ENCODE results near the gene PRSS21.
A peak's percentile ranks its signal among the peaks of the same experiment; 100 is the strongest.

PRSS21 gene

GRCh38 chr16:2779978-2780898, 36.8 kb upstream of the PRSS21 start:
- TF ChIP-seq CTCF (IDR thresholded peaks at IDR 0.05; ENCODE audit: control insufficient read depth, insufficient read depth, low read depth, low read length, missing control alignments), result no peak
- no peak overlapping the region for H3K4me3 ChIP-seq (ENCODE audit: control insufficient read depth, low read depth, low read length)
- DNase-seq (ENCODE audit: low read depth), result no peak

GRCh38 chr16:2782583-2783351, 34.3 kb upstream of the PRSS21 start:
- no peak for TF ChIP-seq CTCF (IDR thresholded peaks at IDR 0.05; ENCODE audit: control insufficient read depth, insufficient read depth, low read depth, low read length, missing control alignments)
- no peak for DNase-seq (ENCODE audit: low read depth)
- no peak overlapping the region for H3K4me3 ChIP-seq (ENCODE audit: control insufficient read depth, low read depth, low read length)

GRCh38 chr16:2783581-2784357, 33.3 kb upstream of the PRSS21 start:
- no peak for TF ChIP-seq CTCF (IDR thresholded peaks at IDR 0.05; ENCODE audit: control insufficient read depth, insufficient read depth, low read depth, low read length, missing control alignments)
- DNase-seq (ENCODE audit: low read depth), result no peak

GRCh38 chr16:2784358-2785100, 32.5 kb upstream of the PRSS21 start:
- no peak for DNase-seq (ENCODE audit: low read depth)
- TF ChIP-seq CTCF (IDR thresholded peaks at IDR 0.05; ENCODE audit: control insufficient read depth, insufficient read depth, low read depth, low read length, missing control alignments), result no peak
- H3K4me3 ChIP-seq (ENCODE audit: control insufficient read depth, low read depth, low read length), result no peak overlapping the region

More at GRCh38 chr16:2783581-2784357, 33.3 kb upstream of the PRSS21 start:
- no peak overlapping the region for H3K4me3 ChIP-seq (ENCODE audit: control insufficient read depth, low read depth, low read length)

GRCh38 chr16:2785101-2785991, 31.7 kb upstream of the PRSS21 start:
- H3K4me3 ChIP-seq (ENCODE audit: control insufficient read depth, low read depth, low read length), result no peak overlapping the region
- no peak for DNase-seq (ENCODE audit: low read depth)
- peak; percentile 11 for TF ChIP-seq CTCF (IDR thresholded peaks at IDR 0.05; ENCODE audit: control insufficient read depth, insufficient read depth, low read depth, low read length, missing control alignments)
